Inflammatory macrophage (primary cell): ENCODE results near the gene ZKSCAN2.

Experiments
- DNase-seq, 2 donors: peaks; one replicate each; pipeline ENCODE4 v3.0.0-alpha.2; 2020 to 2022

Gene ZKSCAN2

DNA sequence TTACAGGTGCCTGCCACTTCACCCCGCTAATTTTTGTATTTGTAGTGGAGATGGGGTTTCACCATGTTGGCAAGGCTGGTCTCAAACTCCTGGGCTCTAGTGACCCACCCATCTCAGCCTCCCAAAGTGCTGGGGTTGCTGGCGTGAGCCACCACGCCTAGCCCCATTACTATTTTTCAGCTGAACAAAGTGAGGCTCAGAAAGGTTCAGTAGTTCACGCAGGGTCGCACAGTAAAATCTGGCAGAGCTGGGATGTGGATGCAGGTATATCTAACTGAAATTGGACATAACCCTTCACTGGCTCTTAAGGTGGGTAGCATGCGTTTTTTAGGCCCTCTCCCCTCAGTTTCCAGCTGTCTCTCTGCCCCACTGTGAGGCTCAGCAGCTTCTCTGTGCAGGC is 33.7 kb downstream of the ZKSCAN2 start:
- no peak for DNase-seq

DNA sequence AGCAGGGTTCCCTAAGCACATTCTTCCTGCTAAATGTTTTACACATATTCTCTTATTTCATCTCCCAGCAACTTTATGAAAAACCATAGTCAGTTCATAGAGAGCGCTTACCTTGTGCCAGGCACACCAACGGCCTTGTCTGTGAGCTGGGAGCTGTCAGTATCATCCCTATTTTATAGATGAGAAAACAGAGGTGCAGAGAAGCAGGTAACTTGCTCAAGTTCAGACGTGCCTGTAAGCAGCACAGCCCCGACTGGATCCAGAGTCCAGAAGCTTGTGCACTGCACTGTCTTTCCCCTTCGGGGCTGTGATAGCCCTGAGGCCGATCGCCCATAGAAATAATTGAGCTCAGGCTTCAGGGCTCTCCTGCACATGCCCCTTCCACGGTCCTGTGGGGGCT is 34.7 kb downstream of the ZKSCAN2 start:
- no peak for DNase-seq

DNA sequence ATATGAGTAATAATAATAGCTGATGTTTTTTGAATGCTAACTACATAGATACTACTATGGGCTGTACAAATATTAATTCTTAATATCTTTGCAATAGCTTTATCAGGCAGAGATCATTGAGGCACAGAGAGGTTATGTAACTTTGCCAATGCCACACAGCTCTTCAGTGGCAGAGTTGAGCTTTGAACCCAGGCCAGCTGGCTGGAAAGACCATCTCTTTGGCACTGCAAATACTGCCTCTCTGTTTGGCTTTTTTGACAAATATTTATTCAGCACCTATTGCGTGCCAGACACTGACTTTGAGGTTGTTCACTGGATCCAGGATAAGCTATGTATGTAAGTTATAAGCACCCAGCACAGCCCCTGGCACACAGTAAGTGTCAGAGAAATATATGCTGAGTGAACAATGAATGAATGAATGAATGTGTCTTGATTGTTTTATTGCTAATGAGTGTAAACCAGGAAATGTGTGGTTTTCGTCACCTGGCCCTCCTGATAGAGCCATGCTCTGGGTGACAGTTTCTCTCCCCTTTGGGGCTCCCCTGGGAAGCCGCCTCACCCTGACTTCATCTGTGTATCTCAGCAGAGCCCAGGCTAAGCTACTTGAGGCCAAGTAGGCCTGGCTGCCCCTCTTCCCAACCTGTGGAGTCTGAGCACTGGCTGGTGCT is 38.4 kb downstream of the ZKSCAN2 start:
- DNase-seq: no peak

DNA sequence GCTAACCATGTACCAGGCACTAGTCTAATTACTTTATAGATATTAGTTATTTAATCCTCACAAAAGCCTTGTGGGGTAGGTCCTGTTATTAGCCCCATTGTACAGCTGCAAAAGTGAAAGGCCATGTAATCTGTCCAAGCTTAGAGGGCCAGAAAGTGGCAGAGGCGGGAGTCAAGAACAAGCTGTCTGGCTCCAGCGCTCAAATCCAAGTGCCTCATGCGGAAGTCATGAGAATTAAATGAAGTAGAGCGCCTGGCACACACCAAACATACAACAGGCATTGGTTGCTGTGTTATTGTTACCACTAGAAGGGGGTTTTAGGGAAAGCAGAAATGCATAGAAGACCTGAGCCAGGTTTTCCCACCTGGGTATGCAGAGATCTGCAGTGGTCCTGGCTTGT is 39.7 kb downstream of the ZKSCAN2 start:
- DNase-seq: no peak

DNA sequence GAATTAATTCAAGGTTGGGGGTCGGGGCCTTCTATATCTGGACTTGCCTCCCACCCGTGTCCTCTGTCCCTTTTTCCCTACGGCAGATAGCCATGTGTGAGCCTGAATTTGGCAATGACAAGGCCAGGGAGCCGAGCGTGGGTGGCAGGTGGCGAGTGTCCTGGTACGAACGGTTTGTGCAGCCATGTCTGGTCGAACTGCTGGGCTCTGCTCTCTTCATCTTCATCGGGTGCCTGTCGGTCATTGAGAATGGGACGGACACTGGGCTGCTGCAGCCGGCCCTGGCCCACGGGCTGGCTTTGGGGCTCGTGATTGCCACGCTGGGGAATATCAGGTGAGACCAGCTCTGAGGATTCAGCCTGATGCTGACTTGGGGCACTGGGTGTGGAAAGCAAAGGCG is 40.5 kb downstream of the ZKSCAN2 start:
- no peak for DNase-seq

DNA sequence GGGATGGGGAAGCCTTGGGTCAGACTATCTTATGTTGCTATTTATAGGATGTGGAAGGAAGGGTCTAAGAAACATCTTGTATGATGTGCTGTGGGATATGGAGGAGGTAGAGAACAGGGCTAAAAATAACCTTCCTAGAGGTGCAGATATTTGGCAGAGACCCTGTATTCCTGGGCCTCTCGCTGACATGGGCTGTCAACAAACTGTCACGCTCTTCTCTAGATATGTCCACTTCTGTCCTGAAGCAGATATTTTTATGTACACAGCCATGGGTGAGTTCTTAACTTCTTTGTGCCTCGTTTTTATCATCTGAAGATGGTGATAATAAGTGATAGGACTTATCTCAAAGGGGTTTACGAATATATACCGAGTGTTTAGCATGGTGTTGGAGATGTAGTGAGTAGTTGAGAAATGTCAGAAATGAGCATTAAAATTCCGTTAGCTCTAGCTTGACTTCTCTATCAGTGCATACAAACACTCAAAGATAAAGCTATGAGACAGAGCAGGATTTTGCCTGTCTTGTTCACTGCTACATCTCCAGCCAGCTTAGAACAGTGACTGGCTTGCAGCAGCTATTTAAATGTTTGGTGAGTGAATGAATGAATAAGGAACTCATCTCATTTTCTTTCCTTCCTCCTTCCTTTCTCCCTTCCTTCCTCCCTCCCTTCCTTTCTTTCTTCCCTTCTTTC is 43.8 kb downstream of the ZKSCAN2 start:
- DNase-seq: no peak

DNA sequence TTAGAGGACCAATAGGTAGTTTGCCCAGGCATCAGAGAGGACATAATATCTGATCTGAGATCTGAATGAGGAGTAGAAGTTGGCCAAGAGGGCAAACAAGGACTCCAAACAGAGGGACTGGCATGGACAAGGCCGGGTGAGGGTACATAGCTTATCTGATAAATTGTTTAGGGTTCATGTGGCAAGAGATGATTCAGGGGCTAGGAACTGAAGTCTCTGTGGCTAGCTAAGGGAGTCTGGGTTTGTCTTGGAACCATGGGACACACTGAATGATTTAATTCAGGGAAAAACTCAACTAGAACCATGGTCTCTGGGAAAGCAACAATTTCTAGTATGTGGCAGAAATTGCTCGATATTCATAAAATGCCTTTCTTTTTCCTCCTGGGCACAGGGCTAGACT is 45.0 kb downstream of the ZKSCAN2 start:
- no peak for DNase-seq

DNA sequence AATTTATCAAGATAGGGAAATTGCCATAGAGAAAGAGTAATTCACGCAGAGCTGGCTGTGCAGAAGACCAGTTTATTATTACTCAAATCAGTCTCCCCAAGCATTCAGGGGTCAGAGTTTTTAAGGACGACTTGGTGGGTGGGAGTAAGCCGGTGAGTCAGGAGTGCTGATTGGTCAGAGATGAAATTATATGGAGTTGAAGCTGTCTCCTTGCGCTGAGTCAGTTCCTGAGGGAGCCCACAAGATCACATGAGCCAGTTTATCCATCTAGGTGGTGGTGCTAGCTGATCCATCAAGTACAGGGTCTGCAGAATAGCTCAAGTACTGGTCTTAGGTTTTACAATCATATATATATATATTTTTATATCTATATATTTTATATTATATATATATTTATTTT is 46.9 kb downstream of the ZKSCAN2 start:
- peak; percentile 52 to 62 for DNase-seq

DNA sequence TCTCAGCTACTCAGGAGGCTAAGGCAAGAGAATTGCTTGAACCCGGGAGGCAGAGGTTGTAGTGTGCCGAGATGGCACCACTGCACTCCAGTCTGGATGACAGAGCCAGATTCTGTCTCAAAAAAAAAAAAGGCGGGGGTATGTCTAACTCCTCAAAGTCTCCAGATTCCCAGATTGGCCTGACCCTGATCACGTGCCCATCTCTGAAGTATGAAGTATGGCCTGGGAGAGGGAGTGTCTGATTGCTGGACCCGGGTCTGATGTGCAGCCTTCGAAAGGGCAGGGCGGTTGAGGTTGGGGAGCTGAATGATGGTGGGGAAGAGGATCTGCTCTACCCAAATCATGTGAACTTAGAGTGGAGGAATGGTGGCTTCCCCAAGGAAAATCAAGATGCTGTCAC is 58.2 kb downstream of the ZKSCAN2 start:
- no peak for DNase-seq

DNA sequence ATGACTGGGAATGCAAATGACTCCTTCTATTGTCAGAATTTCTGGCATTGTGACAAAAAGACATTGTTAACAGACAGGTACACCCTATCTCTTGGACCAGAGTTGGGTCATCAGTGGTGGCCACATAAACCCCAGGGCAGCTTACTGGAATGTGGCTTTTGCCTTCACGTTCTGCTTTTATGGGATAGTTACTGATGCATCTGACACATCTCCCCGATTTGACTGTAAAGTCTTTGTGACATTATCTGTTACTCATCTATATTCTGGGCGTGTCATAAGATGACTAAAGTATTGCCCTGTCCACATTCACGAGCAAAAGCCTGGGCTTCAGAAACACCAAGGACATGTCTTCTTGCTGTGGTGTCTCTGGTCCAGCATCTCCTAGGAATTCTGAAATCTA is 59.6 kb downstream of the ZKSCAN2 start:
- DNase-seq: no peak

DNA sequence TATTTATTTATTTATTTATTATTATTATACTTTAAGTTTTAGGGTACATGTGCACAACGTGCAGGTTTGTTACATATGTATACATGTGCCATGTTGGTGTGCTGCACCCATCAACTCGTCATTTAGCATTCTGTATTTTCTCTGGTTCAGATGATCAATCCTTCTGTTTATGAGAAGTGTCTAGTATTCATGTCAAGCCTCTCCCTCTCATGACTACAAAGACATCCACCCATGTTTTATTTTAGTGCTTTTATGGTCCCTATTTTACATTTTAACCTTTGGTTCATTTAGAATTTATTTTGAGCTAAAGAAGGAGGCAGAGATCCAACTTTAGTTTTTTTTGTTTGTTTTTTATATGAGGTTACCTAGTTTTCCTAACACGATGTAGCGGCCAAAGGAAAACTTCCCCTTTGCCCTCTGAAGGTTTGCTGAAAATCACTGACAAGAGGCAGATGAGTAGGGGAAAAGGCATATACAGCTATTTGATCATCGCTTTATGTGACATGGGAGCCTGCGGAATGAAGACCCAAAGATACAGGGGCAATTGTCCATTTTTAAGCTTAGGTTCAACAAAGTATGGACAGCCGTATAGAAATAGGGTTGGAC is 63.3 kb downstream of the ZKSCAN2 start:
- no peak for DNase-seq

DNA sequence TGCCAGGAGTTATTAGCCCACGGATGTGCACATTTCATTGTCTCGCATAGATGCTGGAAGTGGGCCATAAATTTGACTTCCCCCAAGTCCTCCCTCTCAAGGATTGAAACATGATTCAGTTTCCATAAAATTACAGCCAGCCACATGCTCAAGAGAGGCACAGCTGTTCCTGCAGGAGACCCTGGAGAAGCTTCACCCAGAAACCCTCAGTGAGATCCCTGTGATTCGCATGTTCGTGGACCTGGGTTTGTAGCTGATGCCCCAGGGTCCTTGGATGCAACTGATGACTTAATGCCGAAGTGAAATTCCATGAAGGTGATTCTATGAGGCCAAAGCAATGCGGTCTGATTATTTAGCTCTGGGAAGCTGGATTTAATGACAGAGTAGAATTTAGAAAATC is 65.5 kb downstream of the ZKSCAN2 start:
- DNase-seq: no peak

DNA sequence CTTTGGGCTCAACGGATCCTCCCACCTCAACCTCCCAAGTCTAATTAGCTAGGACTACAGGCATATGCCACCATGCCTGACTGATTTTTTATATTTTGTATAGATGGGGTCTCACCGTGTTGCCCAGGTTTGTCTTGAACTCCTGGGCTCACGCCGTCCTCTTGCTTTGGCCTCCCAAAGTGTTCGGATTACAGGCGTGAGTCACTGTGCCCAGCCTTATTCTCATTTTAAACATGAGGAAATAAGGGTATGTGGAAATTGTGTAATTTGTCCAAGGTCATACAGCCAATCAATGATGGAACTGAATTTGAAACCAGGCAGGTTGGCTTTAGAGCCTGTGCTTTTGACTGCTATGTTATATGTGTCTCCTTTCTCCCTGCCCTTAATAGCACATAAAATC is 68.3 kb downstream of the ZKSCAN2 start:
- peak in 1 of 2 donors; percentile 5 for DNase-seq

DNA sequence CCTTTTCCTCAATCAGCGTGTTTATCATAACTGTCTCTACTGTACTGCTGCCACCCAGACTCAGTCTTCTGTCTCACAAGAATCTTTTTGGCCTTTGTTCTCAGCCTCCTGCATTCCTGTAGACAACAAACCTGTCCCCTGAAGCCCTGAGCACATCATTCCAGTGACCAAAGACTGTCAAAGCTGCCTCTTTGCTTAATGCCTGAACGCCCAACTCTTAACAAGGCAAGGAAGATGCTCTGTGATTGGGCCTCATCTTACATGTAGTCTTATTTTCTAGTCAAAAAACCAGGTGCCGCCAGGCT is 70.2 kb downstream of the ZKSCAN2 start:
- DNase-seq: no peak
